Activated T-cell treated with anti-CD3 and anti-CD28 coated beads, Interleukin-2, amount 50 U/mL, for 24 hours (primary cell): ENCODE data around the gene ABCC2.
"Not testable (repeated sequence)": the region's sequence is repeated elsewhere in the genome, so short reads cannot be mapped to it uniquely, and the experiment has no call there.

Experiments used
- DNase-seq: peaks from one replicate; pipeline ENCODE4 v3.0.0-alpha.2; 2020
- H3K27ac Mint-ChIP-seq: 2 replicates; pipeline ENCODE4 v1.8.0; 2020; ENCODE audit warnings: mild to moderate bottlenecking, mixed read lengths
- H3K27me3 Mint-ChIP-seq: 2 replicates; pipeline ENCODE4 v1.8.0; 2020; ENCODE audit warnings: mixed read lengths
- H3K36me3 Mint-ChIP-seq: 2 replicates; pipeline ENCODE4 v1.8.0; 2020; ENCODE audit warnings: low read depth, mixed read lengths
- H3K4me1 Mint-ChIP-seq: 2 replicates; pipeline ENCODE4 v1.8.0; 2020; ENCODE audit warnings: low read depth, mixed read lengths
- H3K4me3 Mint-ChIP-seq: 2 replicates; pipeline ENCODE4 v1.8.0; 2020; ENCODE audit warnings: mild to moderate bottlenecking, moderate library complexity, mixed read lengths
- H3K9me3 Mint-ChIP-seq: 2 replicates; pipeline ENCODE4 v1.8.0; 2020; ENCODE audit warnings: mixed read lengths

The ABCC2 gene

DNA sequence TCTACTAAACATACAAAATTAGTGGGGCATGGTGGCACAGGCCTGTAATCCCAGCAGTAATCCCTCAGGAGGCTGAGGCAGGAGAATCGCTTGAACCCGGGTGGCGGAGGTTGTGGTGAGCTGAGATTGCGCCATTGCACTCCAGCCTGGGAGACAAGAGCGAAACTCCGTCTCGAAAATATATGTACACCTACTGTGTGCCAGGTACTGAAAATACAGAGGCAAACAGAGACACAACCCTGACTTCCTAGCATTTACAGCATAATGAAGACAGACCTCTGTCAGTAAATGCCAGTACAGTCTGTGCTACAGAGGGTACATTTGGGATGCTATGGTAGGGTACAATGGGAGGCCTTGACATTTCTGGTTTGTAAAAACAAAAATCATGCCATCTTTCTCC is 66.6 kb downstream of the ABCC2 start:
- H3K4me1 Mint-ChIP-seq, result peaks cover 6% of the 10 kb centered on the region
- no peak for DNase-seq
- no peaks in the 10 kb centered on the region for H3K9me3 Mint-ChIP-seq
- no peak overlapping the region for H3K27ac Mint-ChIP-seq
- H3K4me3 Mint-ChIP-seq, result no peak overlapping the region
- H3K36me3 Mint-ChIP-seq, result no peaks in the 10 kb centered on the region
- H3K27me3 Mint-ChIP-seq, result peaks cover 5% of the 10 kb centered on the region

- no peak overlapping the region for H3K27ac Mint-ChIP-seq
These were observed 67.1 kb downstream of the ABCC2 start for GRCh38 chr10:99849536-99849935.

DNA sequence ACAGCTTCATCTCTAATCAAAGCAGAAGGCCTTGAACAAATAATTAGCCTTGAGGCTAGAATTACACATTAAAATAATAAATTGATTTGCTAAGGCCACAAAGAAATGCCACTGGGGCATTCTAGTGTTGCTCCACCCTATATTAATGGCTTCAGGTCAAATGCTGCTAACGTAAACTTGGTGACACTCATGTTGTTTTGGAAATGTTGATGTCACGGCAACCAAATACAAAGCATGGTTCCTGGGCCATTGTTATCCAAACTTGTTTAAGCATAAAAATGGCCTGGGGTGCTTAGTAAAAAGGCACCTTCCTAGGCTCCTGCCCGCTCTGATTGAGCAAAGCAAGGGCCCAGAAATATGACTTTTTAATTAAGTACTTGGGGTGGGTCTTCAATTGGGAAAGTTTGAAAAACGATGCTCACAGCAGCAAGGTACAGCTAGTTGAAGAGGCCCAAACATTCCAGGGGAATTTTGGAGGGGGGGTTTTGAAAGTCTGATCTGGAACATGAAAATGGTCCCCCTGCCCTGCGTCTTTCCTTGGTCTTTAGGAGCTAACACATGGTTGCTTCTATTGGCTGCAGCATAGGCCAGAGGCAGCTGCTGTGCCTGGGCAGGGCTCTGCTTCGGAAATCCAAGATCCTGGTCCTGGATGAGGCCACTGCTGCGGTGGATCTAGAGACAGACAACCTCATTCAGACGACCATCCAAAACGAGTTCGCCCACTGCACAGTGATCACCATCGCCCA is 67.8 kb downstream of the ABCC2 start:
- H3K36me3 Mint-ChIP-seq, result no peaks in the 10 kb centered on the region
- H3K9me3 Mint-ChIP-seq, result no peaks in the 10 kb centered on the region
- H3K4me1 Mint-ChIP-seq, result peaks cover 6% of the 10 kb centered on the region
- H3K27ac Mint-ChIP-seq, result no peak overlapping the region
- no peak for DNase-seq
- H3K4me3 Mint-ChIP-seq, result no peak overlapping the region
- H3K27me3 Mint-ChIP-seq, result peaks cover 5% of the 10 kb centered on the region

More at GRCh38 chr10:99849536-99849935, 67.1 kb downstream of the ABCC2 start:
- DNase-seq, result no peak
- Mint-ChIP-seq H3K27me3 (peaks cover 5% of the 10 kb centered on the region), H3K4me1 (peaks cover 6% of the 10 kb centered on the region), H3K36me3 (no peaks in the 10 kb centered on the region), H3K4me3 (no peak overlapping the region), H3K9me3 (no peaks in the 10 kb centered on the region)

- no peak overlapping the region for H3K27ac Mint-ChIP-seq
- no peaks in the 10 kb centered on the region for H3K36me3 Mint-ChIP-seq
- no peaks in the 10 kb centered on the region for H3K9me3 Mint-ChIP-seq
- H3K27me3 Mint-ChIP-seq, result peaks cover 5% of the 10 kb centered on the region
- no peak overlapping the region for H3K4me3 Mint-ChIP-seq
- DNase-seq, result no peak
- H3K4me1 Mint-ChIP-seq, result peaks cover 4% of the 10 kb centered on the region
These were observed 68.4 kb downstream of the ABCC2 start for GRCh38 chr10:99850767-99851340.

GRCh38 chr10:99851825-99852224 is 69.4 kb downstream of the ABCC2 start:
- Mint-ChIP-seq H3K27ac (no peak overlapping the region), H3K4me1 (no peaks in the 10 kb centered on the region), H3K9me3 (no peaks in the 10 kb centered on the region), H3K4me3 (no peak overlapping the region), H3K27me3 (no peaks in the 10 kb centered on the region), H3K36me3 (no peaks in the 10 kb centered on the region)
- no peak for DNase-seq

DNA sequence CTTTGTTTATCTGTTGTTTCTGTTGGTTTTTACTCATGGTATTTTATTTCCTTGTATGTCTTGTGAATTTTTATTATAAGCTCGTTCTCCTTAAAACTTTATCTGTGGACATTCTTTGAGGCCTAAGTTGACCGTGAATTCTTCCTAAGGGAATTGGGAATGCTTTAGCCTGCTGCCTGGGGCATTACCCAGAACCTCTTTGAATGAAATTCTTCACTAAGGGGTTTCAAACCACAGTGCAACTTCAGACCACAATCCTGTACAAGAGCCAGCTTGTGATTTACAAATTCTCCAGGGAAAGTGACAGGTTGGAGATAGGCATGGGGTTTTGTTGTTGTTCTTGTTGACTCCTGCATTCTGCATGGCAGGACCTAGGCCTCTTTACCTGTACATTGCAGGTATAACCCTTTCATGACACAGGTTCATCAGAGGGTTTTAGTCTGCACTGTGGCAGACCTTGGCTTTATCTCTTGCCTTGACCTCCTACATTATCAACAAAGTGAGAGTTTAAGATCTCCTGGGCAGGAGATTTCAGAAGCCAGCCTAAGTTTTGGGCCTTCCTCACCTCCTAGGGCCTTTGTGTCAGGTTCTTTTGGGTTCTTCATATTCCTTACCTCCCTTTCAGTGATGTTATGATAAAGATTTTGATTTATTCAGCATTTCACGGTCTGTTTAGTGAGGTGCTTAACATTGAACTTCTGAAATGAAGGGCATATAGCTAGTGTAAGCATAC is 70.2 kb downstream of the ABCC2 start:
- H3K4me1 Mint-ChIP-seq, result no peaks in the 10 kb centered on the region
- H3K9me3 Mint-ChIP-seq, result no peaks in the 10 kb centered on the region
- no peak overlapping the region for H3K4me3 Mint-ChIP-seq
- no peak overlapping the region for H3K27ac Mint-ChIP-seq
- H3K36me3 Mint-ChIP-seq, result no peaks in the 10 kb centered on the region
- DNase-seq, result no peak
- no peaks in the 10 kb centered on the region for H3K27me3 Mint-ChIP-seq

GRCh38 chr10:99853655-99854054 is 71.2 kb downstream of the ABCC2 start:
- Mint-ChIP-seq H3K4me3 (no peak overlapping the region), H3K27me3 (no peaks in the 10 kb centered on the region), H3K36me3 (no peaks in the 10 kb centered on the region), H3K9me3 (no peaks in the 10 kb centered on the region), H3K27ac (no peak overlapping the region), H3K4me1 (no peaks in the 10 kb centered on the region)
- no peak for DNase-seq

GRCh38 chr10:99854860-99855259 is 72.4 kb downstream of the ABCC2 start:
- no peak for DNase-seq
- Mint-ChIP-seq H3K4me1 (no peaks in the 10 kb centered on the region), H3K27ac (no peak overlapping the region), H3K27me3 (peaks cover 7% of the 10 kb centered on the region), H3K36me3 (no peaks in the 10 kb centered on the region), H3K9me3 (no peaks in the 10 kb centered on the region), H3K4me3 (no peak overlapping the region)

GRCh38 chr10:99855479-99856071 is 73.1 kb downstream of the ABCC2 start:
- H3K4me3 Mint-ChIP-seq, result no peak overlapping the region
- no peaks in the 10 kb centered on the region for H3K9me3 Mint-ChIP-seq
- H3K27me3 Mint-ChIP-seq, result peaks cover 7% of the 10 kb centered on the region
- DNase-seq, result no peak
- H3K4me1 Mint-ChIP-seq, result no peaks in the 10 kb centered on the region
- no peaks in the 10 kb centered on the region for H3K36me3 Mint-ChIP-seq
- no peak overlapping the region for H3K27ac Mint-ChIP-seq

- Mint-ChIP-seq H3K9me3 (no peaks in the 10 kb centered on the region), H3K27ac (no peak overlapping the region), H3K4me1 (no peaks in the 10 kb centered on the region), H3K36me3 (no peaks in the 10 kb centered on the region), H3K4me3 (no peak overlapping the region), H3K27me3 (peaks cover 21% of the 10 kb centered on the region)
- no peak for DNase-seq
These were observed 76.4 kb downstream of the ABCC2 start for GRCh38 chr10:99858849-99859248.

DNA sequence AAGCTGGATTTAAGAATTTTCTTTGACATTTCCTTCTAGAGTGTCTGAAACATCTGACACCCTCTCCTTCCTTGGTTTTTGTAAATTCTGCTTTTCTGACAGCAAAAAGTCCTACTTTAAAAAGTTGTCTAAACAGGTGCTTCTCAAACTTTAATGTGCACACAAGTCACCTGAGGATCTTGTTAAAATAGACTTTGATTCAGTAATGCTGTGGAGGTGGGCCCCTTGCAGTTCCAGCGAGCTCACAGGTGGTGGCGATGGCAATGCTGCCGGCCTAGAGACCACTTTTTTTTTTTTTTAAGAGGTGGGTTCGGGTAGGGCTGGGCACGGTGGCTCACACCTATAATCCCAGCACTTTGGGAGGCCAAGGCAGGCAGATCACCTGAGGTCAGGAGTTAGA is 77.1 kb downstream of the ABCC2 start:
- Mint-ChIP-seq H3K27me3 (peaks cover 27% of the 10 kb centered on the region), H3K4me1 (no peaks in the 10 kb centered on the region), H3K36me3 (no peaks in the 10 kb centered on the region)

GRCh38 chr10:99860466-99860865 is 78.0 kb downstream of the ABCC2 start:
- Mint-ChIP-seq H3K4me3 (no peak overlapping the region), H3K36me3 (no peaks in the 10 kb centered on the region), H3K27me3 (peaks cover 34% of the 10 kb centered on the region), H3K27ac (no peak overlapping the region), H3K9me3 (peaks cover 4% of the 10 kb centered on the region), H3K4me1 (no peaks in the 10 kb centered on the region)
- no peak for DNase-seq

More for the DNA sequence above, 77.1 kb downstream of the ABCC2 start:
- DNase-seq, result no peak
- Mint-ChIP-seq H3K9me3 (no peaks in the 10 kb centered on the region), H3K4me3 (no peak overlapping the region), H3K27ac (no peak overlapping the region)

- H3K4me1 Mint-ChIP-seq, result not testable (repeated sequence)
These were observed 81.2 kb downstream of the ABCC2 start for GRCh38 chr10:99863535-99864240.

GRCh38 chr10:99867250-99867649 is 84.8 kb downstream of the ABCC2 start:
- Mint-ChIP-seq H3K27me3 (peaks cover 90% of the 10 kb centered on the region), H3K9me3 (peaks cover 23% of the 10 kb centered on the region), H3K4me1 (peaks cover 21% of the 10 kb centered on the region)
- not testable (repeated sequence) for H3K4me3 Mint-ChIP-seq, H3K27ac Mint-ChIP-seq, H3K36me3 Mint-ChIP-seq, DNase-seq

More at GRCh38 chr10:99863535-99864240, 81.2 kb downstream of the ABCC2 start:
- not testable (repeated sequence) for H3K36me3 Mint-ChIP-seq, H3K4me3 Mint-ChIP-seq, DNase-seq, H3K27ac Mint-ChIP-seq
- peaks cover 23% of the 10 kb centered on the region for H3K9me3 Mint-ChIP-seq
- peaks cover 66% of the 10 kb centered on the region for H3K27me3 Mint-ChIP-seq
